ENCODE measurements around the gene CRYBG2. TPM values are rescaled to one million over a fixed set of nuclear protein-coding genes. Genes with fewer than 3 reads are reported as not detected.

CRYBG2 gene
- total RNA-seq, 1 donor from 2014 or later: 3.0 TPM

- no peak overlapping the region for H3K4me2 ChIP-seq
- TF ChIP-seq EZH2phosphoT487 (IDR thresholded peaks at IDR 0.05) (no peak), CTCF (IDR thresholded peaks at IDR 0.05) (no peak), EZH2 (IDR thresholded peaks at IDR 0.05) (no peak)
- DNase-seq (ENCODE audit: low spot score): no peak
- H3K27me3 ChIP-seq: peaks cover 27% of the 10 kb centered on the region
- H3K36me3 Mint-ChIP-seq: no peaks in the 10 kb centered on the region
- no peaks in the 10 kb centered on the region for H3K9me3 ChIP-seq (ENCODE audit: low read depth)
- H3K79me2 ChIP-seq (ENCODE audit: low read depth): no peaks in the 10 kb centered on the region
- peaks cover 12% of the 10 kb centered on the region for H3K4me1 Mint-ChIP-seq
- no peaks in the 10 kb centered on the region for H3K36me3 ChIP-seq
- H3K27me3 Mint-ChIP-seq (ENCODE audit: insufficient read depth, low read depth): peaks cover 15% of the 10 kb centered on the region
- no peak overlapping the region for H3K27ac ChIP-seq
- no peak overlapping the region for H2AFZ ChIP-seq (replicated peaks)
- no peak overlapping the region for H3K9ac ChIP-seq
- no peak overlapping the region for H3K4me3 ChIP-seq
- H3K4me3 Mint-ChIP-seq: no peak overlapping the region
- H3K9me3 Mint-ChIP-seq: peaks cover 5% of the 10 kb centered on the region
- no peak overlapping the region for H3K27ac Mint-ChIP-seq
- no peaks in the 10 kb centered on the region for H4K20me1 ChIP-seq (ENCODE audit: low read depth)
- no peaks in the 10 kb centered on the region for H3K4me1 ChIP-seq
- no peaks in the 10 kb centered on the region for H3F3A ChIP-seq (ENCODE audit: low read depth)
Observed at GRCh38 chr1:26368006-26368405, 14.1 kb upstream of the CRYBG2 start.

DNA sequence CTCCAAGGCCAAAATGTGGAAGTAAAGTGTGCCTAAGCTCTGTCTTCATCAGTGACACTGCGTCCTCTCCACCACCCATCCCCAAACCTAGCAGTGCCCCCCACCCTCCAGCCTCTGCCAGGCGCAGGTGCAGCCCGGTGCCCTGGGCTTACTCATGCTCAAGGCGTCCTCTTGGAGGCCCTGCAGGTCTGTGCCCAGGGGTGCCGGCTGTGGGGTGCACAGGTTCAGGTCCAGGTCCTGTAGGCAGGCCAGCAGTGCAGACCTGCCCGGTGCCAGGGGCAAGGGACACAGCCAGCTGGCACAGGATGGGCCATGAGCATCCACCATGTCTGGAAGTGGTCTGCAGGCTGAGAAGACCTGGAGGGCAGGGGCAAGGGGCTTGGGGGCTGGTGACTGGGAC, 13.5 kb upstream of the CRYBG2 start:
- peaks cover 33% of the 10 kb centered on the region for H3K27me3 ChIP-seq
- no peak overlapping the region for H3K9ac ChIP-seq
- TF ChIP-seq EZH2phosphoT487 (IDR thresholded peaks at IDR 0.05) (no peak), CTCF (IDR thresholded peaks at IDR 0.05) (no peak), EZH2 (IDR thresholded peaks at IDR 0.05) (no peak)
- H3F3A ChIP-seq (ENCODE audit: low read depth): no peaks in the 10 kb centered on the region
- DNase-seq (ENCODE audit: low spot score): no peak
- H3K4me2 ChIP-seq: no peak overlapping the region
- H3K9me3 ChIP-seq (ENCODE audit: low read depth): no peaks in the 10 kb centered on the region
- H3K4me1 ChIP-seq: no peaks in the 10 kb centered on the region
- Mint-ChIP-seq H3K9me3 (peaks cover 5% of the 10 kb centered on the region), H3K4me1 (peaks cover 12% of the 10 kb centered on the region), H3K4me3 (no peak overlapping the region), H3K27me3 (ENCODE audit: insufficient read depth, low read depth) (peaks cover 15% of the 10 kb centered on the region), H3K36me3 (no peaks in the 10 kb centered on the region), H3K27ac (no peak overlapping the region)
- H2AFZ ChIP-seq (replicated peaks): no peak overlapping the region
- H3K27ac ChIP-seq: no peak overlapping the region
- H4K20me1 ChIP-seq (ENCODE audit: low read depth): no peaks in the 10 kb centered on the region
- H3K79me2 ChIP-seq (ENCODE audit: low read depth): no peaks in the 10 kb centered on the region
- no peaks in the 10 kb centered on the region for H3K36me3 ChIP-seq
- no peak overlapping the region for H3K4me3 ChIP-seq

DNA sequence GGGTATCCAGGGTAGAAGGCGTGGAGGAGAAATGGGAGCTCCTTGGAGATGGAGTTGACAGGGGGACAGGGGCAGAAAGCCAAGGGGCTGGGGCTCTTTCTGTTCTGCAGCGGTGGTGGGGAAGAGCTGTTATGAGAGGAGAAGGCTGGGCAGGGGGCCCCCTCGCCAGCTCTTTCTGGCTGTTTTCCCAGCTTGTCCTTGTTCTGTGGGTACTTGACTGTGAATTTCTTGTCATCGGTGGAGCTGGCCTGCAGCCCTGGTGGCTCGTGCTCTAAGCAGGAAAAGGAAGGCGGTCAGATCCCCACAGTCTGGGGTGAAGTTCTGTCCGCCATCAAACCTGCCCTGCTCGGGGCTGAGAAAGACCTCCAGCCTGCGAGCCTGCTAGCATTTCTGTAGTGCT, 11.0 kb upstream of the CRYBG2 start:
- Histone ChIP-seq H2AFZ (replicated peaks) (no peak overlapping the region), H3K9ac (no peak overlapping the region), H4K20me1 (ENCODE audit: low read depth) (no peaks in the 10 kb centered on the region), H3K4me2 (no peak overlapping the region), H3K27me3 (peaks cover 58% of the 10 kb centered on the region), H3K4me3 (no peak overlapping the region), H3K36me3 (no peaks in the 10 kb centered on the region), H3K27ac (no peak overlapping the region), H3K79me2 (ENCODE audit: low read depth) (no peaks in the 10 kb centered on the region), H3F3A (ENCODE audit: low read depth) (peaks cover 13% of the 10 kb centered on the region), H3K9me3 (ENCODE audit: low read depth) (no peaks in the 10 kb centered on the region), H3K4me1 (peaks cover 8% of the 10 kb centered on the region)
- Mint-ChIP-seq H3K4me3 (peak overlapping the region; percentile 28), H3K4me1 (peaks cover 24% of the 10 kb centered on the region), H3K36me3 (no peaks in the 10 kb centered on the region), H3K27me3 (ENCODE audit: insufficient read depth, low read depth) (peaks cover 19% of the 10 kb centered on the region), H3K27ac (no peak overlapping the region), H3K9me3 (no peaks in the 10 kb centered on the region)
- TF ChIP-seq EZH2 (IDR thresholded peaks at IDR 0.05) (no peak), EZH2phosphoT487 (IDR thresholded peaks at IDR 0.05) (no peak), CTCF (IDR thresholded peaks at IDR 0.05) (no peak)
- DNase-seq (ENCODE audit: low spot score): no peak

Data from neural progenitor cell (in vitro differentiated cells).